ENCODE measurements around the gene GAMT.

Gene GAMT

DNA sequence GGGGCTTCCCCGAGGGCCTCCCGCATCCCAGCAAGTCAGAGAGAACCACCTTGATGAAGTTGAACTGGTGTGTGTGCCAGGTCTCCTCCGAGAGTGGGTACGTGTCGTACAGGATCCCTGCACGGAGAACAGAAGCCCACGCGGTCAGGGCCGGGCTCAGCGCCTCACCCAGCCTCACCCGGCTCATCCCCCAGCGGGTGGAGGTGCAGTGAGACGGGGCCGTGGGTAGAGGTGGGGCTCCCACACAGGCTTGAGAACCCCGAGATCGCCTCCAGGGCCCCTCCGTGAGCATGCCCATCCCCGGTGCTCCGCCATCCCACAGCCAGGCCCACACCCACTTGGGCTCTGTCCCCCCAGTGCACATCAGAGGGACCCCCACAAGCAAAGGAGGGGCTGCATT is 2.3 kb downstream of the GAMT start:
- no peak for DNase-seq

DNA sequence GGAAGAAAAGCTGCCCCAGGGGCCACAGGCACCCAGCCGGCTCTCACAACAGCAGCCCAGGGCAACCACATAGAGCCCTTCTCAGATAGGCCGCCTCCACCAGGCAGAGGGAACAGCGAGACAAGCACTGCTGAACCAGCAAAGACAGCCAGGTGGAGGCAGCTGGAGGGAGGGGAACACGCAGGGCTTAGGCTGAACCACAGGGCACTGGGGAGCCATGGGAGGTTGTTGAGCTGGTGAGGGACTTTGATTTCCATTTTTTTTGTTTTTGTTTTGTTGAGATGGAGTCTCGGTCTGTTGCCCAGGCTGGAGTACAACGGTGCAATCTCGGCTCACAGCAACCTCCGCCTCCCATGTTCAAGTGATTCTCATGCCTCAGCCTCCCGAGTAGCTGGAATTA is 3.5 kb downstream of the GAMT start:
- no peak for DNase-seq

DNA sequence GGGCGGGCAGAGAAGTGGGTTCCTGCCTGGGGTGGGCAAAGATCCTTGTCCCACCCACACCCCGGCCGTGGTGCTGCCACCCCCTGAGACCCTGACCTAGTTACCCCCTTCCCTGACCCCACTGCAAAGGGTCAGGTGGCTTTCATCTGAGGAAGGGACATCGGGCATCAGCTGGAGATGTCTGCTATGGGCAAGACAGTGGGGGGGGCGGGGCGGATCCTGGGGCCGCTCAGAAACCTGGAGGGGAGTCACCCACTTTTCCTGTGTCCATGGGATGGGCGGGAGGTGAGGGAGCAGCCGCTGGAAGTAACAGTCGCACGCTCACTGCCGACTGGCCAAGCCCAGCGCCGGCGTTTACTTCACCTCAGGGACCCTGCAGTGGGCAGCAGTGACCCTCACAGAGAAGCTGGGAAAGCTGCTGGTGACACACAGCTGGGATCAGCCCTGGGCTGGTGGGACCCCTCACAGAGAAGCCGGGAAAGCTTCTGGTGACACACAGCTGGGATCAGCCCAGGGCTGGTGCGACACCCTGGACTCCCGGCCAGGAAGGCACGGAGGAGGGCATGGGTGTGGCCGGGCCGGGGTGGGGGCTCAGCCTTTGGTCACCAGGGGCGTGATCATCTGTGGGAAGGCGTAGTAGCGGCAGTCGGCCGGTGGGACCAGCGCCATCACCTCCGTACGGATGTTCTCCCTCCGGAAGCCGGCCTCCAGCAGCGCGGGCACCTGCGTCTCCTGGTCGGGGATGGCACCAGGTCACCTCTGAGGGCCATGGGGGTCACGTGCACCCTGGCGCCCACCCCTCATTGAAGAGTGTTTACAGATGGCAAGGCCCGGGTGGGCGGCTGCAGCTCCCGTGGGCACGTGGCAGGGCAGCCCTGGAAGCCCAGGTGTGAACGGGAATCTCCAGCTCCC is 4.3 kb downstream of the GAMT start:
- no peak for DNase-seq

DNA sequence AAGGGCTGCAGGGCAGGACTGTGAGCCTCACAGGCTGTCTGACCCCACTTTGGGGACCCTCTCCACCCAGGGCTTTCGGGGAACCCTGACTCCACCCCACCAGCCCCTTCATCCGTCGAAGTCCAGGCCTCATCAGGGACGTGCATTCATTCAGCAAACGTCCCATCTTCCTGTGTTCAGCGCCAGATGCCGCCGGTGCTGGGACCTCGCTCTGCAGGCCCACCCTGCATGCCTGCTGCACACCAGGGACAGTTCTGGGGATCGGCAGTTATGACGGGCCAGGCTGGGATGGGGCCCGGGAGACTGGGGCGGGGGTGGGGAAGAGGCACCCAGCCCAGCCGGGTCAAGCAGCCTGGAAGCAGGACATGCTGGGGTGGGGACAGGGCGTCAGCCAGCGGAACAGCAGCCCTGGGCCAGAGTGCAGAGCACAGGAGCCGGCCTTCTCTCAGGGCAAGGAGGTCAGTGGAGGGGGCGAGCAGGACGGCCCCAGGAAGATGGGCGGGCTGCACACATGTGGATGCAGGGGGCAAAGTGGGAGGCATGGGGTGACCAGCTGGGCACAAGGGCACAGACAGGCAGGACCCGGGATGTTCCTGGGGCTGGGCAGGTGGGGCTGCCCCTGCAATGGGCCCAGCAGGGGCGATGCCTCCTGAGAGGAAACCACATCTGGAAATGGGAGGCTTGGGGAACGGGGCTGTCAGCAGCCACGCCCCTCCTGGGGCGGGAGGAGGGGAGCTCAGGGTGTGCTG is 5.1 kb downstream of the GAMT start:
- DNase-seq, result no peak

DNA sequence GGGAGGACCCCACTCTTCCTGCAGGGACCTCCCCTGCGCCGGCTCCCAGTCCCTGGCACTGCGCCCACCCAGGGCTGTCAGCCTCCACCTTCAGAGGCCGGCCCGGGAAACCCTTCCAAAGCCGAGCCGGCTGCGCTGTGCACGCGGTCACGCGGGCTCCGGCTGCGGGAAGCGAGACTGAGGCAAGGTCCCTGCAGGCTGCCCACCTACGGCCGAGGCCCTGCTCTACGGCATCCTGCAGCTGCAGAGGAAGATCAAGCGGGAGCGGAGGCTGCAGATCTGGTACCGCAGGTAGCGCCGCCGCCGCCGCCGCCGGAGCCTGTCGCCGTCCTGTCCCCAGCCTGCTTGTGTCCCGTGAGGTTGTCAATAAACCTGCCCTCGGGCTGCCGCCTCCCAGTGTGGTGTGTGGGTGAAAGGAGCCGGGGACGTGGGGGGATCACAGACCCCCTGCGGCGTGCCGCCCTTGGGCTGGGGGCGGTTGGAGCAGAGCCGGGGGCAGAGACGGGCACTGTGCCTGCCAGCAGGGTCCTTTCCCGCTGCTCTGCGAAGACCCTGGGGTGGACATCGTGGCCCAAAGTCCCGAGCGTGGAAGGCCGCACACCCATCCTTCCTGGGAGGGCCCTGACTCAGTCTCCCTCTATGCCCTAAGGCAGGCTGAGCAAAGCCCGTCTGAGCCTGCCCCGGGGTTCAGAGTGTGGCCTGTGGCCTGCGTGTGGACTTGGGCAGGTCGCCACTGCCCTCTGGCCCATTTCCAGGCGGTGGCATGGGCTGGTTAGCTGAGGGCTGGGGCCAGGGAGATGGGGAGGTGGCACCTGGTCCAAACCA is 5.9 kb downstream of the GAMT start:
- no peak for DNase-seq

DNA sequence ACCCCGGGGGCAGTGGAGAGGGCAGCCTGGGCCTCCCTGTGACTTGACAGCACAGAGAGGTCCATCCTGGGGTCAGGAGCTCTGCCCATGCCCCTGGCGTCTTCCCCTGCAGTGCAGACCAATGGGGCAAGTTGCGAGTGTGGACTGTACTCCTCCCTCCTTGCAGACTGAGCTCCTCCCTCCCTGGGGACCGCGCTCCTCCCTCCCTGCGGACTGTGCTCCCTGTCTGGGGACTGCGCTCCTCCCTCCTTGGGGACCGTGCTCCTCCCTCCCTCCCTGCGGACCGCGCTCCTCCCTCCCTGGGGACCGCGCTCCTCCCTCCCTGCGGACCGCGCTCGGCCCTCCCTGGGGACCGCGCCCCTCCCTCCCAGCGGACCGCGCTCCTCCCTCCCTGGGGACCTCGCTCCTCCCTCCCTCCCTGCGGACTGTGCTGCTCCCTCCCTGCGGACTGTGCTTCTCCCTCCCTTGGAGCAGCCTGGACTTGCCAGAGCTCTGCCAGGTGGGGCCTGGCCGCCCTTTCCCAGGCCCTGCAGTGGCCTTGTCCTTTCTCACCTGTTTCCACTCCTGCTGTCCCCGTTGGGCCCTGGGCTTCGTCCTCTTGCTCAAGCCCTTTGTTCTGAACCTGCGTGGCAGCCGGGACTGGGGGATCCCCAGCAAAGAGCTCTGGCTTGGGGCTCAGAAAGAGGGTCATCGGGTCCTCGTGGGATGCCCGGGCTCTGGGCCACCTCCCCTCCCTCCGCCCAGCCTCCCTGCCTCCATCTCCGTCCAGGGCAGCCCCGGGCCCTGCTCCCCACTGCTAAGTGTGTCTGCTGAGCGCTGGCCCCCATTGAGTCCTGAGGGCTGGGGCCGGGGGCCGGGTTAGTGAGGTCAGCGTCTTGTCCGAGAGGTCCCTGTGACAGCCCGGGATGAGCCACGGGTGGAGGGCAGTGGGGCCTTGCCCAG is 6.8 kb downstream of the GAMT start:
- DNase-seq, result no peak

DNA sequence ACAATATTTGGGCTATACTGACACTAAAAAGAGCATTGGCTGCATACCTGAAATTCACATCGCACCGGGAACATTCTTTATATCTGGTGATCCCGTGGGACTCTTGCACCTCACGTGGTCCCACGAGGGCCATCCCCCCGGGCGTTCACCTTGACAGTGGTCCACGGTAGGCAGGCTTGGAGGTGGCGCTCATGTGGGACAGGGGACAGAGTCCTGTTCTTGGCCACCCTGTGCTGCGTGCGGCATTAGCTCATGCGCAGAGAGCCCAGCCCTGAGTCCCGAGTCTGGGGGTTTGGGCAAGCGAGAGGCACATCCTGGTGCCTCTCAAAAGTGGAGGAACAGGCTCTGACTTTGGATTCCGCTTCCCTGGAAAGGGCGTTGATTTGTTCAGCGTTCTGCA is 7.5 kb downstream of the GAMT start:
- DNase-seq, result no peak

DNA sequence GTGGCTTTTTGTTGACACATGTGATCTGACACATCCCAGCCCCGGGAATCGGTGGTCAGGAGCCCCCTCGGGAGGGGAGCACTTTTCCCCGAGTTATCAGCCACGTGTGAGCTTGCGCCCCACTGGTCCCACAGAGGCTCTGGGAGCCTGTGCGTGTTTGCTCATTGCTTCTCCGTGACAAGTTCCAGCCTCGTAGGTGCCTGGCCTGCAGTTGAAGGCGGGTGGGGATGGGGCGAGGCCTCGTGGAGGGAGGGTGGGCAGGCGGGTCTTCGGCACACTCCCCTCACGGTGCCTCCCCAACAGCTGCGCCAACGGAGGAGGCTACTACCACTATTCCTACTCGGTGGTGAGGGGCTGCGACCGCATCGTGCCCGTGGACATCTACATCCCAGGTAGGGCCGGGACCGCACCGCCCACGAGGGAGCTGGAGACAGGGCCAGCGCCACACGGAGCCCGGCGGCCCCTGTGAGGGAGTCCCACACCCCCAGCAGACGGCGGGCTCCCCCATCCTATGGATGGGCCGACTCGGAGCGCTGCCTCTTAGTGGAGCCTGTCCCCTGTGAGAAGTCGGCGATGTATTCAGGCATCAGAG is 8.3 kb downstream of the GAMT start:
- DNase-seq, result no peak

DNA sequence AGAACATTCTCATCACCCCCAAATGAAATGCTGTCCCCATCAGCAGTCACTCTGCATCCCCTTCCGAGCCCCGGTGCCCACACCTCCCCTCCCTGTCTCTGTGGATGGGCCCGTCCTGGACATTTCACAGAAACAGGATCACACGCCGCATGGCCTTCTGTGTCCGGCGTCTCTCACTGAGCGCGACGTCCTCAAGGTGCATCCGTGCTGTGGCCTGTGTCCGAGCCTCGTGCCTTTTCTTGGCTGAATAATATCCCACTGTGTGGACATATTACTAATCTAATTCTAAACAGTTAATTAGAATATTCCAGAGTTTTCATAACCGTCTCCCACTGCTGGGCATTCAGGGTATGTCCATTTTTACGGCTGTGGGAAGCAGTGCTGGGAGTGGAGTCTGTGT is 8.9 kb downstream of the GAMT start:
- DNase-seq, result no peak

DNA sequence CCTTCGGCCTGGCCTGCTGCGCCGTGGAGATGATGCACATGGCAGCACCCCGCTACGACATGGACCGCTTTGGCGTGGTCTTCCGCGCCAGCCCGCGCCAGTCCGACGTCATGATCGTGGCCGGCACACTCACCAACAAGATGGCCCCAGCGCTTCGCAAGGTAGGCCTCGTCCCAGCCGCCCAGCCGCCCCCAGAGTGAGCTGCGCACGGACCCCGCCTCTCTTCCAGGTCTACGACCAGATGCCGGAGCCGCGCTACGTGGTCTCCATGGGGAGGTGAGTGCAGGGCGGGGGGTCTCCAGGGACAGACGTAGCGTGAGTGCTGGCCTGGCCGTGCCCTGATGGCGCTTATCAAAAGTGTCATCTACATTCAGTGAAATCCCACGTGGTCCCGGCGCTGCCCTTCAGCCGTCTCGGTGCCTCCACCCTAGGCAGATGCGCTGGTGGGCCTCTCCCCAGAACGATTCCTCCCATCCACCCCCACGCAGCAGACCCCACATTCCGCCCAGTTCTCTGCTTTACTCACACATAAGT is 10.4 kb downstream of the GAMT start:
- DNase-seq, result no peak

DNA sequence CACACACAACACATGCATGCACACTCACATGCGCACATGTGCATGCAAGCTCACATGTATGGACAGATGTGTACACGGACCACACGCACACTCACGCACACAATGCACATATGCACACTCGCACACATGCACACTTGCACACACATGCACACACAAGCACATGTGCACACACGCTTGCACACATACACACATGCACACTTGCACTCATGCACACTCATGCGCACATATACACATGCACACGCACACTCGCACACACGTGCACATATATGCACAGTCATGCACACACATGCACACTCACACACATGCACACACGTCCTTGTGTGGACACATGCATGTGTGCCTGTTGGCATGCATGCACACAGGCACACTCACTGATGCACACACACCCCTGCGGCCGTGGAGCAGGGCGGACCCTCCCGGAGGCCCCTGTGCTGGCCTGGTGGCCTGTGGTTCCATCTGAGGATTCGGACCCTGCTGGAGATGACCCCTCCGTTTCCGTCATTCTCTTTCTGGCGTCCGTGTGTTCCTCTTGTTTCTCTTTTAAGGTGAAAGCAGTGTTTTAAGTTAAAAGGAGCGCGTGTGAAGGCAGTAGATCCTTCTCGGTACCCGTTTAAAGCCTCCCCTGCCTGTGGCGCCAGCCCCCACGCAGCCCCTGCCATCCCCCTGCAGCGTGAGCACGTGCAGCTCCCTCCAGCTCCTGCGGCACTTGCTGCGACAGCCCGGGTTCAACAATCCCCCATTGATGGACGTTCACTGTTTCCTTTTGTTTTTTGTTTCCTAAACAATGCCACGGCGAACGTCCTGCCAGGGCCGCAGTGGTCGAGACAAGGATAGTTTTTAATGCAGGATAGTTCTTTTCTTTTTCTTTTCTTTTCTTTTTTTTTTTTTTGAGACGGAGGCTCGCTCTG is 12.1 kb downstream of the GAMT start:
- DNase-seq, result no peak

DNA sequence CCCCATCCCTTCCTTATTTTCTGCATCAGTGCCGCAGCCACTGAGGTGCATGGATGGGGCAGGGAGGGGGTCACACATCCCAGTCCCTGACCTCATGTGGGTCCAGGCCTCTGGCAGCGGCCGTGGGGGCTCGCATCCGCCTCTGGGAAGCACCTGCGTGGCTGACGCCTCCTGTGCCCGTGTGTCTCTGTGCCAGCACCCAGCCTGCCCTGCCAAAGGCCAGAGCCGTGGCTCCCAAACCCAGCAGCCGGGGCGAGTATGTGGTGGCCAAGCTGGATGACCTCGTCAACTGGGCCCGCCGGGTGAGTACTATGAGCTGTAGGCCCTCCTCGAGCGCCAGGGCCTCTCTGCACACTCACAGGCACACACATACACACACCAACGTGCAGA is 12.7 kb downstream of the GAMT start:
- no peak for DNase-seq

DNA sequence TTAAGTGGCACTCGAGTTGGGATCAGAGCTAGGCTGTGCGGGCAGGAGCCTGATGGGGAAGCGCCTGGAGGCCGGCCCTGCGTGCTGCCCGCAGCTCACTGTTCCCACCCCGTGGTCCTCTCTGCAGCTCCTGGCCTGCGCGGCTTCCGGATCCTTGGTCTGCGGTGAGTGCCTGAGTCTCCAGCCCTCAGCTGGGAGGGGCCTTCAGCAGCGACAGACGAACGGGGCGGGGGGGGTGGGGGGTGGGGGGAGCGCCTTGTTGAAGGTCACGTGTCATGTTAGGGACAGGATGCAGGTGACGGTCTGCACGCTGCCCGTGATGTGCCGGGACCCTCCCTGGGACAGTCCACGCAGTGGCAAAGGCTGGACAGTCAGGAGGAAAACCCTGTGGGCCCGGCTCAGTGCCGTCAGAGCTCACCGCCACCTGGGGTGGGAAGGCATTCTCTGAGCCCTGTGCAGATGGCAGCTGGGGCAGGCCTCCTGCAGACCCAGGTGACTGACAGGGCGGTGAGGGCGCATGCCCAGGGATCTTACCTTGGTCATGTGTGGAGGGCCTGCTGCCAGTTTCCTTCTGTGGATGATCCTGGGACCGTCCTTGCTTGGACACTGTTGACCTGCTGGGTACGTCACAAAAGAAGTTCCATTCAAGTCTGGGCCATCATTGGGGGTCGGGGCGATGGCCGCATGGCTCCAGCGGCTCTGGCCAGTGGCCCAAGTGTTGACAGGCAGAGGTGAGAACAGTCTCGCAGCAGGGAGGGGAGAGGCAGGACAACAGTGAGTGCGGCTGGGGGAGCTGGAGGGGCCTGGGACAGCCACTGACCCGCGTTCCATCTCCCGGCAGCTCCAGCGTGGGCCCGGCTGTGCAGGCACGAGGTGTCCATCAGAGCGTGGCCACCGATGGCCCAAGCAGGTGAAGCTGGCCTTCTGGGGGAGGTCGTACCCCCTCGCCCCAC is 13.4 kb downstream of the GAMT start:
- DNase-seq, result peak; percentile 7

DNA sequence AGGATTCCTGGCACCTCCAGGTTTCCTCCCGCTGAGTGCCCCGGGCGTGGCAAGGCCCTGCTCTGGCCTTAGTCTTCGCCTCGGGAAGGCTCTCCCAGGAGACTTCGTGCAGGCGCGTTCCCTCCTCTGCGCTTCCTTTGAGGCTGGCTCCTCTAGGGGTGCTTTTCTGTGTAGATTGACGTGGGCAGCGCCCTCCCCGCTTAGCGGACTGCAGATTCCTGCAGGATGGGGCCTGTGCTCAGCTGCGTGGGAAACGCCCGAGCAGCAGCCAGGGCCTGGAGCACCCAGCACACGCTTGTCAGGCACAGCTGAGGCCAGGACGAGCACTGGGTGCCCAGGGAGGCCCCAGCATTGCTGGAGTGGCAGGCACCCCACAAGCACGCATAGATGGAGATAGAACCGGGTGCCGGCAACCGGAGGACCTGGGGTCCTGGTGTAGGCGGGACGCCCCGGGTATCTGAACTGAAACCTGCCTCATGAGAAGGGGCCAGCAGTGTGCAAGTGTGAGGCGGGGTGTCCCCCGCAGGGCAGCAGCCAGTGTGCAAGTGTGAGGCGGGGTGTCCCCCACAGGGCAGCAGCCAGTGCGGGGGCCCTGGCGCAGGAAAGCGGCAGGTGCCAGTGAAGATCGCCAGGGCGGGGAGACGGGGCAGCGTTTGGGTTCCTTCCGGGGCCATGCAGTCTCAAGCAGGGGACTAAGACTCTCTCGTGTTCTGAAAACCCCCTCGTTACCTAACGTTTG is 14.2 kb downstream of the GAMT start:
- DNase-seq, result no peak

DNA sequence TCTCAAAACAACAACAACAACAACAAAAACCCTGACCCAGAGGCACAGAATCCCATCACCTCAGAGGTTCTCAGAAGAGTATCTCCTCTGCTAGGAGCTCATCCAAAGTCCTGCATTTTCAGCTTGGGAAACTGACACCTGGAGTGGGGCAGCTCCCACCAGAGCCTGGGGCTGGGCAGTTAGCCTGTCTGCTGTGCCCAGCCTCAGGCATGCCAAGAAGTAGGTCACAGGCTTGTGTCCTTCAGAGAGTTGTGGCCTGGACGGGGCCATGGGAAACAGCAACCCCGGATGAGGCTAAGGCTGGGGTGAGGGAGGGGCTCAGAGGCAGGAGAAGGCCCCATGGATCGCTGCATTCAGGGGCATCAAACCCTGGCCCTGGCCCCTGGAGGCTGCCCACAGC is 15.5 kb downstream of the GAMT start:
- no peak for DNase-seq

DNA sequence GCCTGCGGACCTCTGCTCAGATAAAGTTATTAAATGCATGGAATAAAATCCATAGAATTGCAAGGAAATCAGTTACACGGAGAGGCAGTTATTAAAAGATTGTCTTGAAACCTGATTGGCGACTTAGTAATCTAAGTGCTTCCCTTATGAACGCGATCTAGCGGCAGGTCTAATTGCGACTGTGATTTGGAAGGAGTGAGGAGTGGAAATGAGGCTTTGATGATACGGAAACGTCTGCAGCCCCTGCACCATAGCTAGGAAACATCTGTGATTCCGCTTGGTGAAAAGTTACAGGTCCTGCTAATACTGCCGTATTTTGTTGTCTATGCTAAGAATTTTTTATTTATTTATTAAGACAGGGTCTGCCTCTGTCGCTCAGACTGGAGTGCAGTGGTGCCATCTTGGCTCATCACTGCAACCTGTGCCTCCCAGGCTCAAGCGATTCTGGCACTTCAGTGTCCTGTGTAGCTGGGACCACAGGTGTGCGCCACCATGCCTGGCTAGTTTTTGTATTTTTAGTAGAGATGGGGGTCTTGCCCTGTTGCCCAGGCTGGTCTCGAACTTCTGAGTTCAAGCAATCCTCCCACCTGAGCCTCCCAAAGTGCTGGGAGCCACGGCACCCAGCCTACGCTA is 16.7 kb downstream of the GAMT start:
- no peak for DNase-seq

DNA sequence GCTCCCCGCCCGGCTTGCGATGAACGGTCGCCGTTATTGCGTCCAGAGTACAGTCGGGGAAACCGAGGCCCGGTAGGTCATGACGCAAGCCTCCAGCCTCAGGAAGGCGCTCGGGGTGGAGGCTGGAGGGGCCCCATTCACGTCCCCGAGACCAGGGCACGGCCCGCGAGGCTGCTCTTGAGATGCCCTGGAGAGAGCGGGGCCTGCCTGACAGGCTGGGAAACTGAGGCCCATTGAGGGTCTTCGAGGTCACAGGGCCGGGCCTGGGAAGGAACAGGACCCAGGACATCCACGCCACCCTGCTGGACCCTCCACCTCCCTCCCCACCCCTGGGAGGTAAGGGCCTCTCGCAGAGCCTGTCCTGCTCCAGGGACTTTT is 17.3 kb downstream of the GAMT start:
- DNase-seq, result no peak

All from DMS153 (cell line).